Stimulated activated naive CD4-positive, alpha-beta T cell treated with Interleukin-2 at 50 U/mL for 16 hours (primary cell): ENCODE measurements around the gene ZNF648.
A peak's percentile ranks its signal among the peaks of the same experiment; 100 is the strongest.
"Not testable (repeated sequence)": the region's sequence is repeated elsewhere in the genome, so short reads cannot be mapped to it uniquely, and the experiment has no call there.

Experiments
- DNase-seq: peaks from one replicate; lab custom pipeline; 2025; lab: John Stamatoyannopoulos, UW

Gene ZNF648

GRCh38 chr1:182061594-182061993, at the start of gene ZNF648:
TSS of gene ZNF648 (minus strand) at chr1:182061712. CDS start at chr1:182058010, 3,702 bp downstream.
- no peak for DNase-seq

GRCh38 chr1:182110635-182111034, 49.1 kb upstream of the ZNF648 start:
- DNase-seq, result no peak

GRCh38 chr1:182109771-182110170, 48.3 kb upstream of the ZNF648 start:
- DNase-seq, result no peak

GRCh38 chr1:182107209-182107608, 45.7 kb upstream of the ZNF648 start:
- DNase-seq, result no peak

GRCh38 chr1:182102043-182102416, 40.5 kb upstream of the ZNF648 start:
- DNase-seq, result no peak

DNA sequence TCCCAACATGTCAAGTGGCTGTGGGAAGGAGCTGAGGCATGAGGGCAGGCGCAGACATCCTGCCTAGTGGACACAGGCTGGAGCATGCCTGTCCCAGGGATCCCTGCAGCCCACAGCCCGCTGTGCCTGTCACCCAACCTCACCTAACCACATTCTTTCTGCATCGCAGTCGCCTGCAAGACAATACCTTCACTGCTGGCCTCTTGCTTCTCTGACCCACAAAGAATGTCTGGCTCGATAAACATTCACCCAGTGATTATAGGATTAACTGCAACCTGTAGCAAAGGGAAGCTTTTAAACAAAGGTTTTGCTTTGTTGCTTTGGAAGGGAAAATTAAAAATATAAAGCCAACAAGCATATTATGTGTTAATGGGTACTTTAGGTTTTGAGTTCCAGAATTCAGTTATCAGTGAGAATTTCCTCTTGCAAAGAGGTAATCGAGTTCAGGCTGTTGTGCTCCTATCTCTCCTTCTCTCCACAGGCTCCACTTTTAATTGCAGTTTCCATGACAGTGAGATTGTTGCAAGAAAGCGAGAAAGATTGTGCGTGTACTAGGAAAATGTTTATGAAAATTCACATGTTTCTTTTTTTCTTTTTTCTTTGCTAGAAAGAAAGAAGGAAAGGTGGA, 40.0 kb upstream of the ZNF648 start:
- no peak for DNase-seq

GRCh38 chr1:182098301-182098700, 36.8 kb upstream of the ZNF648 start:
- DNase-seq, result no peak

- DNase-seq, result no peak
Measured at GRCh38 chr1:182095946-182096345, 34.4 kb upstream of the ZNF648 start.

DNA sequence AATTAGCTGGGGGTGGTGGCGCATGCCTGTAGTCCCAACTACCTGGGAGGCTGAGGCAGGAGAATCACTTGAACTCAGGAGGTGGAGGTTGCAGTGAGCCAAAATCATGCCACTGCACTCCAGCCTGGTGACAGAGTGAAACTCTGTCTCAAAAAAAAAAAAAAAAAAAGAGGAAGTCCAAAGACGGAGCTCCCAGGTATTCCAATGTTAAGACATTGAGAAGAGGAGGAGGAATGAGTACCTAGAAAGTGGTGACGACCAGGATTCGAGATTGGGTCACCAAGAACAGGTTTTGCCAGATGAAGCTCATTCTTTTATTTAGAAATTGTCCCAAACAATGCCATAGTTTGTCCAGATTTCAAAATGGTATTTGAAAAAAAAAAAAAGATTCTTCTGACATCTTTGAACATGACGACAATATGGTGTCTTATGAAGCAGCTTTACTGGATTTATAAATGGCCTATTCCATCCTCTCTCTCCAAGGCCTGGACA, 33.0 kb upstream of the ZNF648 start:
- not testable (repeated sequence) for DNase-seq

GRCh38 chr1:182093781-182094180, 32.3 kb upstream of the ZNF648 start:
- no peak for DNase-seq

GRCh38 chr1:182092336-182092735, 30.8 kb upstream of the ZNF648 start:
- no peak for DNase-seq

DNA sequence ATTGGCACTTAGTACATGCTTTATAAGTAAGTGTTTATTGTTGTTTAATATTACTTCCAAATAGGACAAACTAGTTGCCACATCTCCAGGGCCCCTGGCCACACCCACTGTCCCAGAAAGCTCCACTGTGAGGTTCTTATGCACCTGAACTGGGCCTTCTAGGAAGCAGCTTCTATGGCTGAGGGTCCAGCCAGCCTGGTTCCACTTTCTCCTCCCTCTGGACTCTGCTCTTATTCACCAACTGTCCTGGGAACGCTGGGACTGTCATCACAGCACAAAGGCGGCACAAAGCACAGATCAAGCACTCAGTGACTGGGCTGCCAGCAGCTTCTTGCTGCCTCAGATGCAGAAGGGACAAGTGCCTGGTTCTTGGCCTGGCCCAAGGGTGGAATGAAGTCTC, 29.6 kb upstream of the ZNF648 start:
- DNase-seq, result no peak

- no peak for DNase-seq
Measured at GRCh38 chr1:182087719-182088350, 26.3 kb upstream of the ZNF648 start.

DNA sequence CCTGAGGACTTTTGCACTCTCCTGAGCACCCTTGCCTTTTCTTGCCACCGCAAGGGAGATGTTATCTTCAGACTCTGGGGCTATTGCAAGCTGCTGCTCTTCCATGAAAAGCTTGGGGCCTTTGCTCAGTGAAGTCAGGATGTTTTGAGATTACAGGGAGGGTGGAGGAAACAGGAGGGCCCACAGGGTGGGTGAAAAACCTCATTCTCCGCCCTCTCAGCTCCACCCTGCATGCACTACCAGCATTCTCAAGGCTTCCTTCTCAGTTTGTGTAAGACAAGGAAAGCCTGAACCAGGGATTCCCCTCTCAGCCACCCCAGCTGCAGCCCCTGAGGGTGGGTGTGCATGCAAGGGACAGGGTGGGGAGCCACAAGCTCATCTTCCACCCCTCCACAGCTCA, 25.8 kb upstream of the ZNF648 start:
- DNase-seq, result no peak

DNA sequence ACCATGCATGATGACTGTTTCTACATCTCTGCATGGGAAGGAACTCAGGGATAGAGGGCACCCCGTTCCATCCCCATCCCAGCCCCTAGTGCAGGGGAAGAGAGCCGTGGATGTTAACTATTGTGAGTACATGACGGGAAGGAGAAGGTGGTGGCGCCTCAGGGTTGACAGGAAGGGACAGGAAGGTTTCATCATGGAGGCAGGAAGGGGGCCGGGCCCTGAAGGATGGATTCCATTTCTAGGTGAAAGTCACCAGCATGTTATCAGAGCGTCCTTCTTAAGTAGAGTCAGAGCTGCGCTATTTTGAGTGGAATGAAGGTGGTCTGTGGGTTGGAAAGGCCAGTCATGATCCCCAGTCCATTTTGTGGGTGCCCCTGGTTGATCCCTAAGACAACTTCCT, 25.1 kb upstream of the ZNF648 start:
- DNase-seq, result no peak

GRCh38 chr1:182086136-182086535, 24.6 kb upstream of the ZNF648 start:
- DNase-seq, result no peak

DNA sequence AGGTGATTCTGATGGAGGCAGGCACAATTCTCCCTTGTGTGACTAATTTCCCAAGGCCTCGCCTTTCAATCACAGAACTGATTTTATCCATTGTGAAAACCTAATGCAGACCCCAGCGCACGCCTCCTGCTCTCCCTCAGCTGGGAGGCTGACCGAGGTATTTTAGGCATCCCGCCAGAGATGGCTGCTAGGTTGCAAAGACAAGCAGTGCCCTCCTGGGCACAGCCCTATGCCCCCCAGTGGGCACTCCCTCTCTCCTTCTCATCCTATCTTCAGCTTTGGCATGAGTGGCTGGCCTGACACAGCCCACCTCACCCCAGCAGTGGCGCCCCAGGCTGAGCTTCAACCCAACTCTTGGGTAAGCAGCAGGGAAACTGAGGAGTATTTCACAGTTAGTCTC, 24.2 kb upstream of the ZNF648 start:
- no peak for DNase-seq

DNA sequence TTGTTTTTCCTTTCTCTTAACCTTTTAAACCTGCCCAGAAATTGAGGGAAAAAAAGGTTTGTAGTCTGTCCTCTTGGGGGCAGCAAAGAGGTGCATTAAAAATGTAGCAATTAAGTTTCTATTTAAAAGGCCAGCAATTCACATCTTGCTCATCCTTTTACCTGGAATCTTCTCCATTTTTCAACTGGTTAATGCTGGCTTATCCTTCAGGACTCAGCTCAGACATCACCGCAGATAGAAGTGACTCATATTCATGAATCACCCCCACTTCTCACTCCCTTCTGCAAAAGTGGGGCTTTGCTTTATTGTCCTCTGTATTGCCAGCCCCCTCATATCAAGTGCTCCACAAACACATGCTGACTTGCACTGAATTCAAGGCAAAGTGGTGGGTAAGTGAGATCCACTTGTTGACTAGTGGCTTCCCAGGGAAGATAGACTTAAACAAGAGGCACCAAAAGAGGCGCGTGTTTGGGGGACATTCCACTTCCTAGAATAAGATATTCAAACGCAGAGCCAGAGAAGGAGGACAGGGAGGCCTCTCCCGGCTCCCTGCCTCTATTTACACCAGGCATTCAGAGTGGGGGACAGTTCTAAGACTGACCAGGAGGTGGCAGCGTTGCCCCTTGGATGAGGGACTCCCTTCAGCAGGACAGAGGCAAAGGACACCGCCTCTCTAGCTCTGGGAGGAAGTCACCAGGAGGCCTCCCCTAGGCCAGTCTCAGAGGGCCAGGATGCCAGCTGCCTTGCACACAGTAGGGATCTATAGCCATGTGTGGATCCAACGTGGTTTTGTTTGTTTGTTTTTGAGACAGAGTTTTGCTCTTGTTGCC, 23.2 kb upstream of the ZNF648 start:
- DNase-seq, result peak; percentile 69

DNA sequence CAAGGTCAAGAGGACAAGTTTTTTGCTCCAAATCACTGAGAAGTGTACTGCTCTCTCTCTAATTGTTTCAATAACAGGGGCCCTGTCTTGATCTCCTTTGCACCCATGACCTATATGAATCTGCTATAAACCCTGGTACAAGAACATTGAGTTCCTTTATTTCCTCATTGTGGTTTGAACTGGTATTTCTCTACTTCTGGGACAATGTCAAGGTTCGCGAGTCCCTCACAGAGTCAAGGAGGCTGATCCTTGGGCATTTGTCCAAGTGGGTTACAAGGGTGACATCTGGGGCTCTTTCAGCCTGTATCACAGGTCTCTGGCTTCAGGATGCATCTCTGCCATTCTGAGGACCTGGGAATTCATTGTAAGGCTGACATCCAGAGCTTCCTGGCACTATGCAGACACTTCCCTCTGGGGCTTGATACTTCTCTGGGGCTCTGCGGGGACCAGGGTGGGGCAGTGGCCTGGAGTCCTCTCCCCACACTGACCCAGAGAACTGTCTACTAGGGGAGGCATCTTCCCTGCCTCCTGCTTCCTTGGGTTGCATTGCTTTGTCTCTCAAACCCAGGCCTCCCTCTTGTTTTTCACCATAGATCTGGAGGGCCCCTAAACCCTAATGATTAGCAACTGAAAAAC, 22.5 kb upstream of the ZNF648 start:
- no peak for DNase-seq

DNA sequence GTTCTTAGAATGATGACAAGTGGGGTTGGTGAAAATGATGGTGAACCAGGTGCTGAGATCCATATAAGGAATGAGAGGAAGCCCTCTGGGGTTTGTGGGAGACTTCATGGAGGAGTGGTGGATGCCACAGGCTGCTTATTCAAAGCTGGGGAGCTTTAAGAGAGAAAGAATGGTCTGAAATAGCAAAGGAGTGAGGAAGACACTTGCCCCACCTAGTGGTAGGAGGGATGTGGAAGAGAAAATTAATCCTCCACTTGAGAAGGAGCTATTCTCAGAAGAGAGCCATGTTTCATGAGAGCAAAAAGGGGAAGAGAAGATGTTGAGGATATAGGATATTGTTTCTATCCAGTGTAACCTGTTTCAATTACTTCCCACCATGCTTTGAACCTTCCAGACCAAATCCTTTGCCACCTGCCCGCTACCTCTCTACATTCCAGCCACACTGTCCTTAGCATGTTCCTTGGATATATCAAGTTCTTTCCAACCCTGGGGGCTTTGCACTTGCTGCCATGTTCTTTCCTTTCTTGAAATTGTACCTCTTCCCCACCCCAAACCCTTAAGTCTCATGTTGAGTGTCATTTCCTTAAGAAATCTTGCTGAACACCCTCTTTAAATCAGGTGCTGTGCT, 19.6 kb upstream of the ZNF648 start:
- DNase-seq, result no peak

GRCh38 chr1:182080040-182080439, 18.5 kb upstream of the ZNF648 start:
- no peak for DNase-seq

- DNase-seq, result no peak
Measured at GRCh38 chr1:182071924-182072323, 10.4 kb upstream of the ZNF648 start.
